Esophagus squamous epithelium (tissue), 5 donors: ENCODE data around the gene LAMP2. TPM values are rescaled to one million over a fixed set of nuclear protein-coding genes. Genes with fewer than 3 reads are reported as not detected.
"Not testable (repeated sequence)": the region's sequence is repeated elsewhere in the genome, so short reads cannot be mapped to it uniquely, and the experiment has no call there.

Experiments used
- DNase-seq: peaks from one replicate; lab custom pipeline; 2025; lab: John Stamatoyannopoulos, UW
- H3K27ac ChIP-seq, 4 donors: fragments of 200-600 bp; sonication (generic); one replicate each; pipeline ENCODE4 v1.5.1; 2016 to 2019; ENCODE audit warnings: mild to moderate bottlenecking in 1 of 4
- H3K27me3 ChIP-seq, 4 donors: fragments of 200-600 bp; sonication (generic); 1 replicate in 3 of 4; 2 replicates in 1 of 4; pipeline versions ENCODE4 v1.5.1 to v1.6.0; 2017 to 2021; ENCODE audit warnings: antibody characterized with exemption in 1 of 4
- H3K36me3 ChIP-seq, 3 donors: fragments of 200-600 bp; sonication (generic); one replicate each; pipeline ENCODE4 v1.5.1; 2016 to 2019
- H3K4me1 ChIP-seq, 3 donors: fragments of 200-600 bp; sonication (generic); one replicate each; pipeline ENCODE4 v1.5.1; 2017 to 2019
- H3K4me3 ChIP-seq, 4 donors: fragments of 200-600 bp; sonication (generic); 1 replicate in 3 of 4; 2 replicates in 1 of 4; pipeline ENCODE4 v1.5.1; 2016 to 2019; ENCODE audit warnings: mild to moderate bottlenecking in 2 of 4, moderate library complexity in 1 of 4
- H3K9me3 ChIP-seq, 3 donors: fragments of 200-600 bp; sonication (generic); one replicate each; pipeline ENCODE4 v1.5.1; 2016 to 2019
- CTCF ChIP-seq, 6 experiments: fragments of 450-650 bp in 4 of 6; fragments of 200-600 bp in 2 of 6; sonication (generic) in 2 of 6; IDR thresholded peaks; one replicate each; pipeline ENCODE4 v1.5.1; 2016 to 2019; ENCODE audit warnings: antibody characterized with exemption in 6 of 6, mild to moderate bottlenecking in 4 of 6, moderate library complexity in 4 of 6
- POLR2A ChIP-seq, 4 donors: fragments of 450-650 bp; IDR thresholded peaks; one replicate each; pipeline ENCODE4 v1.6.1; 2017; ENCODE audit warnings: antibody characterized with exemption in 4 of 4, mild to moderate bottlenecking in 4 of 4, moderate library complexity in 3 of 4
- WGBS, 2 donors: methylation state at CpG; one replicate each; pipeline ENCODE4 v1.1.5; 2018; 5-methylcytosine and 5-hydroxymethylcytosine counted together
- intact Hi-C: fragments of 100-400 bp; cut with DNase I; formaldehyde crosslinking; loops from one replicate; pipeline ENCODE4 v1.15.0; 2022
- total RNA-seq, 4 donors: library from RNA; depleted of rRNA; stranded (reverse); fragments of >200 nt; gene quantifications; one replicate each; pipeline ENCODE4 v1.1.0, GENCODE V29; 2016
- donor health status: DM: yes; HTN: yes; CAD: no.

The LAMP2 gene
- total RNA-seq, 4 donors from 2014 or later, result 112 to 192 (median 117) TPM

DNA sequence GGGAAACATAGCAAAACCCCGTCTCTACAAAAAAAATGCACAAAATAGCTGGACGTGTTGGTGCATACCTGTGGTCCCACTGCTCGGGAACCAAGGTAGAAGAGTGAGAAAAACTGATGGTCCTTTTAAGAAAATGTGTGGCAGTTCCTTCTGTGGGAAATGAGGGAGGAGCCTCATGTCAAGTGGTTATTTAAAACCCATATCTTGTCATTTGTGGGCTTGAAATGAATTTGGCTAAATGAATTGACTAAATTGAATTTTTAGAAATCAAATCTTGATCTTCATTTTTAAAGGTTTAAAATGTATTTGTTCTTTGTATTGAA, 16.2 kb upstream of the LAMP2 start:
- no peaks in the 10 kb centered on the region for H3K36me3 ChIP-seq
- H3K27ac ChIP-seq, result peak overlapping the region; percentile 80 to 93 (median 88)
- TF ChIP-seq CTCF (IDR thresholded peaks at IDR 0.05) (no peak), POLR2A (IDR thresholded peaks at IDR 0.05) (no peak)
- 66 to 71% methylated on average over 3 of the region's 3 CpGs for WGBS, 2 donors
- no peaks in the 10 kb centered on the region for H3K9me3 ChIP-seq
- DNase-seq, result no peak
- intact Hi-C loops, result no loop called here
- H3K4me1 ChIP-seq, result peaks cover 0 to 19% (median 0%) of the 10 kb centered on the region in 3 donors
- peak overlapping the region; percentile 37 to 64 (median 49) for H3K4me3 ChIP-seq
- H3K27me3 ChIP-seq, result no peaks in the 10 kb centered on the region

- TF ChIP-seq POLR2A (IDR thresholded peaks at IDR 0.05) (no peak), CTCF (IDR thresholded peaks at IDR 0.05) (no peak)
- intact Hi-C loops, result no loop called here
- no peak for DNase-seq
- Histone ChIP-seq H3K9me3 (no peaks in the 10 kb centered on the region), H3K27me3 (no peaks in the 10 kb centered on the region), H3K4me1 (no peaks in the 10 kb centered on the region), H3K36me3 (no peaks in the 10 kb centered on the region), H3K27ac (no peak overlapping the region), H3K4me3 (no peak overlapping the region)
- 45 to 49% methylated on average over 3 of the region's 3 CpGs for WGBS, 2 donors
These were observed 8.4 kb upstream of the LAMP2 start for GRCh38 chrX:120477453-120477852.

GRCh38 chrX:120476714-120477113, 7.6 kb upstream of the LAMP2 start:
- H3K27me3 ChIP-seq, result no peaks in the 10 kb centered on the region
- no peak overlapping the region for H3K4me3 ChIP-seq
- no peaks in the 10 kb centered on the region for H3K9me3 ChIP-seq
- 66 to 73% methylated on average over 2 of the region's 2 CpGs for WGBS, 2 donors
- no peak for DNase-seq
- no peak overlapping the region for H3K27ac ChIP-seq
- intact Hi-C loops, result no loop called here
- TF ChIP-seq POLR2A (IDR thresholded peaks at IDR 0.05), result no peak
- no peak for TF ChIP-seq CTCF (IDR thresholded peaks at IDR 0.05)
- H3K4me1 ChIP-seq, result no peaks in the 10 kb centered on the region
- no peaks in the 10 kb centered on the region for H3K36me3 ChIP-seq

GRCh38 chrX:120475447-120475846, 6.4 kb upstream of the LAMP2 start:
- intact Hi-C loops, H3K4me3 ChIP-seq, H3K36me3 ChIP-seq, H3K27ac ChIP-seq, H3K4me1 ChIP-seq, H3K27me3 ChIP-seq, H3K9me3 ChIP-seq, DNase-seq: not testable (repeated sequence)
- peak; percentile 32 to 58 (median 42) for TF ChIP-seq CTCF (IDR thresholded peaks at IDR 0.05)
- no CpG with 5 or more reads among the region's 1 CpG for WGBS, 2 donors

GRCh38 chrX:120474085-120474484, 5.0 kb upstream of the LAMP2 start:
- intact Hi-C loops, result no loop called here
- H3K9me3 ChIP-seq, result no peaks in the 10 kb centered on the region

GRCh38 chrX:120469657-120470056, 561 bp upstream of the LAMP2 start:
- peak overlapping the region in 2 of 4 donors; percentile 93 for H3K27ac ChIP-seq
- intact Hi-C loops, H3K9me3 ChIP-seq, H3K36me3 ChIP-seq, H3K27me3 ChIP-seq, DNase-seq: not testable (repeated sequence)
- H3K4me3 ChIP-seq, result peak overlapping the region in 3 of 4 donors; percentile 63 to 75 (median 65)
- 0 to 70% methylated on average over 1 to 5 of the region's 5 CpGs for WGBS, 2 donors
- H3K4me1 ChIP-seq, result peaks cover 0 to 28% (median 3%) of the 10 kb centered on the region in 3 donors

More at GRCh38 chrX:120474085-120474484, 5.0 kb upstream of the LAMP2 start:
- no peak for DNase-seq
- TF ChIP-seq POLR2A (IDR thresholded peaks at IDR 0.05) (no peak), CTCF (IDR thresholded peaks at IDR 0.05) (no peak)
- H3K27ac ChIP-seq, result no peak overlapping the region
- no peaks in the 10 kb centered on the region for H3K27me3 ChIP-seq
- no peak overlapping the region for H3K4me3 ChIP-seq
- no peaks in the 10 kb centered on the region for H3K36me3 ChIP-seq
- 70% methylated on average over 3 of the region's 3 CpGs; no CpG with 5 or more reads in 1 of the 2 donors for WGBS, 2 donors
- H3K4me1 ChIP-seq, result no peaks in the 10 kb centered on the region
